ENCODE measurements around the gene RNF145. TPM values are rescaled to one million over a fixed set of nuclear protein-coding genes. Genes with fewer than 3 reads are reported as not detected.

Gene RNF145
- total and polyA plus RNA-seq, 8 donors, result 116 to 216 (median 149) TPM

DNA sequence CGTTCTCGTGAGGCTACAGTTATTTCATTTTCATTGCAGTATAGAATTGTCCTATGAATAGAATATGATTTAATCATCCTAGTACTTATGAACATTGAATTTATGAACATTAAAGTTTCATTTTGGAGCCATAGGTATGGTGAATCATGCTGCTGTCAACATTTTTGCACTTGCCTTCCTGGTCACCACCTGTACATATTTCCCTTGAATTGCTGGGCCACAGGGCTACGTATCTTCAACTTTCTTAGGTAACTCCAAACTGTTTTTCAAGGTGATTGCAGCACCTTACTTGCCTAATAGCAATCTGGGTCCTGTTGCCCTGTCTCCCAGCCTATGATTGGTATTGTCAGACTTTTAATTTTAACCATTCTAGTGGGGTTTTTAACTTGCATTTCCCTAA, 6.5 kb upstream of the RNF145 start:
- H3K4me3 ChIP-seq, result no peak overlapping the region
- peaks cover 7 to 28% of the 10 kb centered on the region in 2 donors for H3K4me1 ChIP-seq
- DNase-seq, result no peak
- ATAC-seq, result peak; percentile 2
- no peak for TF ChIP-seq CTCF (IDR thresholded peaks at IDR 0.05)
- H3K27me3 ChIP-seq, result no peaks in the 10 kb centered on the region
- H3K9me3 ChIP-seq, result no peaks in the 10 kb centered on the region
- H3K27ac ChIP-seq, result peak overlapping the region in 1 of 2 donors; percentile 11
- H3K36me3 ChIP-seq, result no peaks in the 10 kb centered on the region
- intact Hi-C loops (cut with DNase I), result no loop called here

DNA sequence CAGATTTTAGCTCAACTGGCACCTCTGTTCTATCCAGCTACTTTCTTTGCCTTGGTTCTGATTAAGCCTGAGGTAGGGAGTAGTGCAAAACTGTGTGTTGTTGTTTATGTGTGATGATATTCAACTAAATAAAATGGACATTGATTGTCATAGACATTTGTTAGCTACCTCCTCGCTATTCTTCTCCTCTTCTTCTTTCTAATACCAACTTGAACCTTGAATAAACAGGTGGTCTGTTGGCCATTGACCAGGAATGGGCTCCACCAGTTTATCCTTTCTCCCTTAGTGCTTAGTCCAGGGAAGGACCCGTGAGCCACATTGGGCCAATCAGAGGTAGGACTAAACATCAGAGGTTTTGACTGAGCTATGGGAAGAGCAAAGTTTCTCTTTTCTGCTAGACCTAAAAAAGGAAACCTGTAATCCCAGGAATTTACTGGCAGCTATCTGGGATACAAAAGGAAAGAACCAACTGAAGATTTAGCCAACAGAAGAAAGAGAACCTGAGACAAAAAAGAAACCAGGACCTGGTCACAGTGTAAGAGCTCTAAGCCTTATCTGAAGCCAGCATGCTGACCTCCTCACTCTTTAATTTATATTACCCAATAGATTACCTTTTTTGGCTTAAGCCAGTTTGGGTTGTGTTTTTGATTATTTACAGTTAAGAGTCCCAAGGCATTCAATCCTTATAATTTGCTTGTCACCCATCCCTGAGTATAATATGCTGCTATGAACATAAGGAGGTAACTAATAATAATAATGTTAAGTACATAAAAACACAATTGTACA, 5.3 kb upstream of the RNF145 start:
- Histone ChIP-seq H3K36me3 (no peaks in the 10 kb centered on the region), H3K27ac (no peak overlapping the region), H3K4me3 (no peak overlapping the region), H3K4me1 (peaks cover 7 to 40% of the 10 kb centered on the region in 2 donors), H3K9me3 (no peaks in the 10 kb centered on the region), H3K27me3 (no peaks in the 10 kb centered on the region)
- intact Hi-C loops (cut with DNase I), result no loop called here
- TF ChIP-seq CTCF (IDR thresholded peaks at IDR 0.05), result no peak
- ATAC-seq (no peak), DNase-seq (no peak)

DNA sequence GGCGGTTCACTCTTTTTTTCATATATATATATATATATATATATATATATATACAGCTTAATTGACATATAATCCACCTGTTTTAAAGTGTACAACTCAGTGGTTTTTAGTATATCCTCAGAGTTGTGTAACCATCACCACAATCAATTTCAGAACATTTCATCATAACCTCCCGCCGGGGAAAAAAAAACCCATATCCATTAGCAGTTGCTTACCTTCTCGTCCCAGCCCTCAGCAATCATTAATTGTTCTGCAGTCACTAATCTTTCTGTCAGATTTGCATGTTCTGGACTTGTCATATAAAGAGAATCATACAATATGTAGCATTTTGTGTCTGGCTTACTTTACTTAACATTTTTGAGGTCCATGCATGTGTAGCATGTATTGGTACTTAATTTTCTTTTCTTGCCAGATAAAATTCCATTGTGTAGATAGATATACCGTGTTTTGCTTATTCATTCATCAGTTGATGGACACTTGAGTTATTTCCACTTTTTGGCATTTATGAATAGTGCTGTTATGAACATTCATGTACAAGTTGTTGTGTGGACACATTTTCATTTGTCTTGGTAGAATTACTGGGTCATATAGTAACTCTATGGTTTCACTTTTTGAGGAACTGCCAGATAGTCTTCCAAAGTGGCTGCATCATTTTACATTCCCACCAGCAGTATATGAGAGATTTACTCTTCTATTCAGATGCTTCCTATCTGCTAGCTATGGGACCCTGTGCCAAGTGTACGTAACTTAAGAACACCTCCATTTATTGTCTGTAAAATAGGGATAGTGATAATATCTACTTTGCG, 3.5 kb upstream of the RNF145 start:
- no peak for ATAC-seq
- no peak for DNase-seq
- Histone ChIP-seq H3K4me3 (no peak overlapping the region), H3K27ac (peak overlapping the region in 1 of 2 donors; percentile 95), H3K36me3 (no peaks in the 10 kb centered on the region), H3K9me3 (no peaks in the 10 kb centered on the region), H3K27me3 (no peaks in the 10 kb centered on the region), H3K4me1 (peaks cover 7 to 40% of the 10 kb centered on the region in 2 donors)
- TF ChIP-seq CTCF (IDR thresholded peaks at IDR 0.05), result no peak
- intact Hi-C loops (cut with DNase I), result no loop called here

GRCh38 chr5:159211729-159212174, 2.4 kb upstream of the RNF145 start:
- ATAC-seq, result peak; percentile 6
- peak in 2 of 4 donors; percentile 51 to 65 for DNase-seq

More at GRCh38 chr5:159211729-159212174, 2.4 kb upstream of the RNF145 start:
- Histone ChIP-seq H3K4me3 (no peak overlapping the region), H3K27ac (peak overlapping the region; percentile 95 to 97), H3K9me3 (no peaks in the 10 kb centered on the region), H3K27me3 (no peaks in the 10 kb centered on the region), H3K36me3 (no peaks in the 10 kb centered on the region), H3K4me1 (peaks cover 7 to 47% of the 10 kb centered on the region in 2 donors)
- TF ChIP-seq CTCF (IDR thresholded peaks at IDR 0.05), result no peak
- intact Hi-C loops (cut with DNase I), result no loop called here
